ENCODE data around the gene ATXN10.
A peak's percentile ranks its signal among the peaks of the same experiment; 100 is the strongest.

The ATXN10 gene

DNA sequence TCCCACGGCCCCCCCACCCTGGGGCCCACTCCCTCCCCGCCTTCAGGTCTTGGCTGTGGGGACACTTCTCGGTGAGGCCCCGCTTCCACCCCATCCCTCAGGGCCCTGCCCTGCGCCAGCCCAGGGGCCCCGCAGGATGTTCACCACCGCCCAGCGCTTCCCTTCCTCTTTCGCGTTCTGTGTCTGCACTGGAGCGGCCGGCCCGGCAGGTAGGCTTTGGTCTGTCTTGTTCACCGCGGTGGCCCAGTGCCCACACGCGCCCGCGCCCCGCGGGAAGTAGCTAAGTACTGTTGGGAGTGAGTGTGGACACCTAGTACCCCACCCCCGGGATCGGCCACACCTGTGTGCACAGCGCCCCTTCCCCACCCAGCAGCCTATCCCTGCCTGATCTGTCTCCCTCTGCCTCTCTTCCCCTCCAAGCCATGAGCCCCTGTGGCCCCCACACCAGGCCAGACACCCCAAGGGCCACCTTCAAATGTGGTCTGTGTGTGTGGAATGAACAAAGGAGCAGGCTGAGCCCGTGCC is 219.9 kb downstream of the ATXN10 start:
- no peak overlapping the region for H3K4me3 ChIP-seq (replicated peaks; ENCODE audit: insufficient read depth, low read length)
- H3K27me3 ChIP-seq (ENCODE audit: insufficient read depth, poor library complexity, severe bottlenecking) = peaks cover 13% of the 10 kb centered on the region
- DNase-seq (ENCODE audit: low read depth in 1 of 2, low spot score in 1 of 2) = peak in 1 of 2 experiments; percentile 59
- TF ChIP-seq, protein P1, sequence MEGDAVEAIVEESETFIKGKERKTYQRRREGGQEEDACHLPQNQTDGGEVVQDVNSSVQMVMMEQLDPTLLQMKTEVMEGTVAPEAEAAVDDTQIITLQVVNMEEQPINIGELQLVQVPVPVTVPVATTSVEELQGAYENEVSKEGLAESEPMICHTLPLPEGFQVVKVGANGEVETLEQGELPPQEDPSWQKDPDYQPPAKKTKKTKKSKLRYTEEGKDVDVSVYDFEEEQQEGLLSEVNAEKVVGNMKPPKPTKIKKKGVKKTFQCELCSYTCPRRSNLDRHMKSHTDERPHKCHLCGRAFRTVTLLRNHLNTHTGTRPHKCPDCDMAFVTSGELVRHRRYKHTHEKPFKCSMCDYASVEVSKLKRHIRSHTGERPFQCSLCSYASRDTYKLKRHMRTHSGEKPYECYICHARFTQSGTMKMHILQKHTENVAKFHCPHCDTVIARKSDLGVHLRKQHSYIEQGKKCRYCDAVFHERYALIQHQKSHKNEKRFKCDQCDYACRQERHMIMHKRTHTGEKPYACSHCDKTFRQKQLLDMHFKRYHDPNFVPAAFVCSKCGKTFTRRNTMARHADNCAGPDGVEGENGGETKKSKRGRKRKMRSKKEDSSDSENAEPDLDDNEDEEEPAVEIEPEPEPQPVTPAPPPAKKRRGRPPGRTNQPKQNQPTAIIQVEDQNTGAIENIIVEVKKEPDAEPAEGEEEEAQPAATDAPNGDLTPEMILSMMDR (IDR thresholded peaks at IDR 0.05; ENCODE audit: insufficient read depth, low read length) = no peak
- TF ChIP-seq, protein P2, sequence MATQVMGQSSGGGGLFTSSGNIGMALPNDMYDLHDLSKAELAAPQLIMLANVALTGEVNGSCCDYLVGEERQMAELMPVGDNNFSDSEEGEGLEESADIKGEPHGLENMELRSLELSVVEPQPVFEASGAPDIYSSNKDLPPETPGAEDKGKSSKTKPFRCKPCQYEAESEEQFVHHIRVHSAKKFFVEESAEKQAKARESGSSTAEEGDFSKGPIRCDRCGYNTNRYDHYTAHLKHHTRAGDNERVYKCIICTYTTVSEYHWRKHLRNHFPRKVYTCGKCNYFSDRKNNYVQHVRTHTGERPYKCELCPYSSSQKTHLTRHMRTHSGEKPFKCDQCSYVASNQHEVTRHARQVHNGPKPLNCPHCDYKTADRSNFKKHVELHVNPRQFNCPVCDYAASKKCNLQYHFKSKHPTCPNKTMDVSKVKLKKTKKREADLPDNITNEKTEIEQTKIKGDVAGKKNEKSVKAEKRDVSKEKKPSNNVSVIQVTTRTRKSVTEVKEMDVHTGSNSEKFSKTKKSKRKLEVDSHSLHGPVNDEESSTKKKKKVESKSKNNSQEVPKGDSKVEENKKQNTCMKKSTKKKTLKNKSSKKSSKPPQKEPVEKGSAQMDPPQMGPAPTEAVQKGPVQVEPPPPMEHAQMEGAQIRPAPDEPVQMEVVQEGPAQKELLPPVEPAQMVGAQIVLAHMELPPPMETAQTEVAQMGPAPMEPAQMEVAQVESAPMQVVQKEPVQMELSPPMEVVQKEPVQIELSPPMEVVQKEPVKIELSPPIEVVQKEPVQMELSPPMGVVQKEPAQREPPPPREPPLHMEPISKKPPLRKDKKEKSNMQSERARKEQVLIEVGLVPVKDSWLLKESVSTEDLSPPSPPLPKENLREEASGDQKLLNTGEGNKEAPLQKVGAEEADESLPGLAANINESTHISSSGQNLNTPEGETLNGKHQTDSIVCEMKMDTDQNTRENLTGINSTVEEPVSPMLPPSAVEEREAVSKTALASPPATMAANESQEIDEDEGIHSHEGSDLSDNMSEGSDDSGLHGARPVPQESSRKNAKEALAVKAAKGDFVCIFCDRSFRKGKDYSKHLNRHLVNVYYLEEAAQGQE (IDR thresholded peaks at IDR 0.05; ENCODE audit: insufficient replicate concordance, low read depth) = no peak
- peak; percentile 66; the same call in 1 of the 2 replicates for TF ChIP-seq SPI1 (IDR thresholded peaks at IDR 0.05; ENCODE audit: borderline replicate concordance, low read depth)
- H3K27ac ChIP-seq (replicated peaks) = no peak overlapping the region

GRCh38 chr22:45891996-45892621 is 220.5 kb downstream of the ATXN10 start:
- no peak overlapping the region for H3K4me3 ChIP-seq (replicated peaks; ENCODE audit: insufficient read depth, low read length)
- peak in 1 of 2 experiments; percentile 50 for DNase-seq (ENCODE audit: low read depth in 1 of 2, low spot score in 1 of 2)
- peaks cover 13% of the 10 kb centered on the region for H3K27me3 ChIP-seq (ENCODE audit: insufficient read depth, poor library complexity, severe bottlenecking)
- TF ChIP-seq, protein P1 (IDR thresholded peaks at IDR 0.05; ENCODE audit: insufficient read depth, low read length) = no peak
- TF ChIP-seq, protein P2 (IDR thresholded peaks at IDR 0.05; ENCODE audit: insufficient replicate concordance, low read depth) = no peak
- TF ChIP-seq POLR2AphosphoS5 (IDR thresholded peaks at IDR 0.05; ENCODE audit: low read depth) (no peak), SPI1 (IDR thresholded peaks at IDR 0.05; ENCODE audit: borderline replicate concordance, low read depth) (no peak), GABPA (IDR thresholded peaks at IDR 0.05; ENCODE audit: low read depth) (no peak)
- no peak overlapping the region for H3K27ac ChIP-seq (replicated peaks)

GRCh38 chr22:45892681-45893461 is 221.2 kb downstream of the ATXN10 start:
- H3K27ac ChIP-seq (replicated peaks) = no peak overlapping the region
- H3K27me3 ChIP-seq (ENCODE audit: insufficient read depth, poor library complexity, severe bottlenecking) = peaks cover 13% of the 10 kb centered on the region
- TF ChIP-seq, protein P1 (IDR thresholded peaks at IDR 0.05; ENCODE audit: insufficient read depth, low read length) = no peak
- TF ChIP-seq, protein P2 (IDR thresholded peaks at IDR 0.05; ENCODE audit: insufficient replicate concordance, low read depth) = no peak
- no peak for TF ChIP-seq SPI1 (IDR thresholded peaks at IDR 0.05; ENCODE audit: borderline replicate concordance, low read depth)
- no peak for TF ChIP-seq POLR2AphosphoS5 (IDR thresholded peaks at IDR 0.05; ENCODE audit: low read depth)
- no peak for TF ChIP-seq GABPA (IDR thresholded peaks at IDR 0.05; ENCODE audit: low read depth)
- no peak for DNase-seq (ENCODE audit: low read depth in 1 of 2, low spot score in 1 of 2)
- no peak overlapping the region for H3K4me3 ChIP-seq (replicated peaks; ENCODE audit: insufficient read depth, low read length)

All from HL-60 (cell line).